ENCODE results near the gene ZBED1.
"Not testable (repeated sequence)": the region's sequence is repeated elsewhere in the genome, so short reads cannot be mapped to it uniquely, and the experiment has no call there.

Gene ZBED1

GRCh38 chrX:2520539-2520938 is 19.8 kb upstream of the ZBED1 start:
- in situ Hi-C loops (cut with MboI; ENCODE audit: low sequenced_read_pairs): no loop called here

GRCh38 chrX:2519638-2520037 is 18.9 kb upstream of the ZBED1 start:
- in situ Hi-C loops (cut with MboI; ENCODE audit: low sequenced_read_pairs): not testable (repeated sequence)

- in situ Hi-C loops (cut with MboI; ENCODE audit: low sequenced_read_pairs): no loop called here
Observed at GRCh38 chrX:2517055-2517454, 16.3 kb upstream of the ZBED1 start.

GRCh38 chrX:2516623-2517022 is 15.8 kb upstream of the ZBED1 start:
- in situ Hi-C loops (cut with MboI; ENCODE audit: low sequenced_read_pairs): no loop called here

- in situ Hi-C loops (cut with MboI; ENCODE audit: low sequenced_read_pairs): no loop called here
Observed at GRCh38 chrX:2514131-2514530, 13.4 kb upstream of the ZBED1 start.

- in situ Hi-C loops (cut with MboI; ENCODE audit: low sequenced_read_pairs): no loop called here
Observed at GRCh38 chrX:2513121-2513664, 12.4 kb upstream of the ZBED1 start.

GRCh38 chrX:2512501-2512900 is 11.7 kb upstream of the ZBED1 start:
- in situ Hi-C loops (cut with MboI; ENCODE audit: low sequenced_read_pairs): no loop called here

GRCh38 chrX:2511326-2511725 is 10.6 kb upstream of the ZBED1 start:
- in situ Hi-C loops (cut with MboI; ENCODE audit: low sequenced_read_pairs): no loop called here

- in situ Hi-C loops (cut with MboI; ENCODE audit: low sequenced_read_pairs): no loop called here
Observed at GRCh38 chrX:2508648-2509335, 8.0 kb upstream of the ZBED1 start.

GRCh38 chrX:2507904-2508627 is 7.3 kb upstream of the ZBED1 start:
- in situ Hi-C loops (cut with MboI; ENCODE audit: low sequenced_read_pairs): no loop called here

- in situ Hi-C loops (cut with MboI; ENCODE audit: low sequenced_read_pairs): no loop called here
Observed at GRCh38 chrX:2507196-2507595, 6.4 kb upstream of the ZBED1 start.

- in situ Hi-C loops (cut with MboI; ENCODE audit: low sequenced_read_pairs): not testable (repeated sequence)
Observed at GRCh38 chrX:2505341-2505740, 4.6 kb upstream of the ZBED1 start.

GRCh38 chrX:2504706-2505332 is 4.0 kb upstream of the ZBED1 start:
- in situ Hi-C loops (cut with MboI; ENCODE audit: low sequenced_read_pairs): no loop called here

GRCh38 chrX:2503591-2504500 is 3.1 kb upstream of the ZBED1 start:
- in situ Hi-C loops (cut with MboI; ENCODE audit: low sequenced_read_pairs): no loop called here

- in situ Hi-C loops (cut with MboI; ENCODE audit: low sequenced_read_pairs): no loop called here
Observed at GRCh38 chrX:2502668-2503519, 2.1 kb upstream of the ZBED1 start.

- in situ Hi-C loops (cut with MboI; ENCODE audit: low sequenced_read_pairs): no loop called here
Observed at GRCh38 chrX:2502120-2502667, 1.4 kb upstream of the ZBED1 start.

- in situ Hi-C loops (cut with MboI; ENCODE audit: low sequenced_read_pairs): no loop called here
Observed at GRCh38 chrX:2501559-2502102, 855 bp upstream of the ZBED1 start.

- in situ Hi-C loops (cut with MboI; ENCODE audit: low sequenced_read_pairs): no loop called here
Observed at GRCh38 chrX:2500091-2500802, 529 bp downstream of the ZBED1 start.

- in situ Hi-C loops (cut with MboI; ENCODE audit: low sequenced_read_pairs): no loop called here
Observed at GRCh38 chrX:2499507-2499906, 1.3 kb downstream of the ZBED1 start.

Measured in hTERT RPE-1 (cell line).